ACC112 (cell line): Measurements from ENCODE around the gene SUOX.
"Not testable (repeated sequence)": the region's sequence is repeated elsewhere in the genome, so short reads cannot be mapped to it uniquely, and the experiment has no call there.

ENCODE experiments used
- H2AFZ ChIP-seq: fragments of 200-600 bp; sonication (generic); one replicate; pipeline ENCODE4 v1.6.0; 2017; ENCODE audit warnings: antibody characterized with exemption, low read length; ENCODE audit not compliant: unreplicated experiment
- H3K27ac ChIP-seq: fragments of 200-600 bp; sonication (generic); 2 replicates; pipeline ENCODE4 v1.5.1; 2014; ENCODE audit warnings: low read depth, mild to moderate bottlenecking, antibody characterized with exemption, low read length, moderate library complexity
- H3K27me3 ChIP-seq: fragments of 200-600 bp; sonication (generic); 2 replicates; pipeline ENCODE4 v1.6.1; 2014; ENCODE audit warnings: mild to moderate bottlenecking, antibody characterized with exemption, low read length, moderate library complexity, mixed read lengths; ENCODE audit not compliant: insufficient read depth
- H3K36me3 ChIP-seq: fragments of 200-600 bp; sonication (generic); 2 replicates; pipeline ENCODE4 v1.6.1; 2016; ENCODE audit warnings: mild to moderate bottlenecking, antibody characterized with exemption, low read length, moderate library complexity, mixed read lengths; ENCODE audit not compliant: insufficient read depth
- H3K4me1 ChIP-seq: fragments of 200-600 bp; sonication (generic); one replicate; pipeline ENCODE4 v1.6.1; 2016; ENCODE audit warnings: low read length, mixed read lengths; ENCODE audit not compliant: insufficient read depth, unreplicated experiment, control insufficient read depth
- H3K4me3 ChIP-seq: fragments of 200-600 bp; sonication (generic); 2 replicates; pipeline ENCODE4 v1.5.1; 2014; ENCODE audit warnings: mild to moderate bottlenecking, low read depth, low read length
- H3K79me2 ChIP-seq: fragments of 200-600 bp; sonication (generic); one replicate; pipeline ENCODE4 v1.6.0; 2016; ENCODE audit warnings: low read length; ENCODE audit not compliant: control insufficient read depth, unreplicated experiment, insufficient read depth

Gene SUOX

GRCh38 chr12:56040151-56040550 lies 43.1 kb downstream of the SUOX start:
- H3K27me3 ChIP-seq: no peaks in the 10 kb centered on the region
- peaks cover 13% of the 10 kb centered on the region for H3K4me1 ChIP-seq
- H3K79me2 ChIP-seq: peaks cover 23% of the 10 kb centered on the region
- no peak overlapping the region for H3K27ac ChIP-seq
- H2AFZ ChIP-seq: no peak overlapping the region
- peaks cover 22% of the 10 kb centered on the region for H3K36me3 ChIP-seq
- H3K4me3 ChIP-seq: no peak overlapping the region

- H3K36me3 ChIP-seq: peaks cover 22% of the 10 kb centered on the region
- peaks cover 14% of the 10 kb centered on the region for H3K4me1 ChIP-seq
- peak overlapping the region; percentile 69 for H3K27ac ChIP-seq
These were observed 44.0 kb downstream of the SUOX start for GRCh38 chr12:56040963-56041551.

GRCh38 chr12:56041552-56042429 lies 44.7 kb downstream of the SUOX start, which contains the start of gene RPS26:
Gene RPS26, plus strand, starts transcription at chr12:56041918. Its CDS starts 249 bp downstream, at chr12:56042167.
- Histone ChIP-seq H3K36me3 (peaks cover 22% of the 10 kb centered on the region), H3K79me2 (peaks cover 23% of the 10 kb centered on the region), H3K27me3 (no peaks in the 10 kb centered on the region), H2AFZ (peak within 1 kb of the TSS; percentile 100), H3K27ac (peak within 1 kb of the TSS; percentile 94), H3K4me1 (peaks cover 22% of the 10 kb centered on the region), H3K4me3 (peak within 1 kb of the TSS; percentile 93)

More at GRCh38 chr12:56040963-56041551, 44.0 kb downstream of the SUOX start:
- Histone ChIP-seq H3K4me3 (peak overlapping the region; percentile 93), H2AFZ (peak overlapping the region; percentile 98), H3K27me3 (no peaks in the 10 kb centered on the region), H3K79me2 (peaks cover 23% of the 10 kb centered on the region)

- H3K27me3 ChIP-seq, H2AFZ ChIP-seq: not testable (repeated sequence)
- H3K4me1 ChIP-seq: peaks cover 23% of the 10 kb centered on the region
- H3K79me2 ChIP-seq: peaks cover 23% of the 10 kb centered on the region
- peak overlapping the region; percentile 93 for H3K4me3 ChIP-seq
- H3K27ac ChIP-seq: peak overlapping the region; percentile 94; the same call in 1 of the 2 replicates
- peaks cover 22% of the 10 kb centered on the region for H3K36me3 ChIP-seq
These were observed 45.3 kb downstream of the SUOX start for GRCh38 chr12:56042430-56042813.

GRCh38 chr12:56042843-56043242 lies 45.8 kb downstream of the SUOX start:
- H3K79me2 ChIP-seq: peaks cover 23% of the 10 kb centered on the region
- H3K27me3 ChIP-seq: no peaks in the 10 kb centered on the region
- peak overlapping the region; percentile 94; the same call in 1 of the 2 replicates for H3K27ac ChIP-seq
- H3K4me1 ChIP-seq: peaks cover 23% of the 10 kb centered on the region
- peak overlapping the region; percentile 93 for H3K4me3 ChIP-seq
- H2AFZ ChIP-seq: no peak overlapping the region
- peaks cover 22% of the 10 kb centered on the region for H3K36me3 ChIP-seq

- H3K27ac ChIP-seq: peak overlapping the region; percentile 42; the same call in 1 of the 2 replicates
These were observed 49.1 kb downstream of the SUOX start for GRCh38 chr12:56046027-56046780.

GRCh38 chr12:56053407-56053893 lies 56.4 kb downstream of the SUOX start:
- no peak overlapping the region for H2AFZ ChIP-seq
- no peaks in the 10 kb centered on the region for H3K36me3 ChIP-seq
- H3K27me3 ChIP-seq: no peaks in the 10 kb centered on the region
- H3K79me2 ChIP-seq: no peaks in the 10 kb centered on the region
- H3K4me1 ChIP-seq: peaks cover 5% of the 10 kb centered on the region
- H3K4me3 ChIP-seq: no peak overlapping the region
- no peak overlapping the region for H3K27ac ChIP-seq

More at GRCh38 chr12:56046027-56046780, 49.1 kb downstream of the SUOX start:
- H2AFZ ChIP-seq: no peak overlapping the region
- no peak overlapping the region for H3K4me3 ChIP-seq
- peaks cover 18% of the 10 kb centered on the region for H3K4me1 ChIP-seq
- no peaks in the 10 kb centered on the region for H3K27me3 ChIP-seq
- H3K36me3 ChIP-seq: peaks cover 22% of the 10 kb centered on the region
- peaks cover 23% of the 10 kb centered on the region for H3K79me2 ChIP-seq
